ENCODE measurements around the gene SEPHS1.

DNA sequence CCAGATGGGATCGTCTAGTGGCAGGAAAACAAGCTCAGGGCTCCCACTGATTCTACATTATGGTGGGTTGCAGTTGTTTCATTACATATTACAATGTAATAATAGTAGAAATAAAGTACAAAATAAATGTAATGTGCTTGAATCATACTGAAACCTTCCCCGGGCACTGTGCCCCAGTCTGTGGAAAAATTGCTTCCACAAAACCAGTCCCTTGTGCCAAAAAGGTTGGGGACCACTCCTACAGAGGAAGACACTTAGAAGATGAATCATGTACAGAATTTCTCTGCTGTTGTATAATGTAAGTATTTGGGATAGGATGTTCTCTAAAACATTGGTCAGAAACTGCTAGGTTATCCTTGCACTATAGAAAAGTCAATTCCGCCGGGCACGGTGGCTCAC, 36.9 kb downstream of the SEPHS1 start:
- no peak for TF ChIP-seq YY1 (IDR thresholded peaks at IDR 0.05; ENCODE audit: insufficient read depth, insufficient read length)
- TF ChIP-seq SUZ12 (IDR thresholded peaks at IDR 0.05; ENCODE audit: extremely low read depth, insufficient read depth, insufficient read length): no peak
- no peak for TF ChIP-seq ZNF274 (IDR thresholded peaks at IDR 0.05; ENCODE audit: low read depth, low read length)
